Testis (tissue), 5 donors: Measurements from ENCODE around the gene SHROOM3. TPM values are rescaled to one million over a fixed set of nuclear protein-coding genes. Genes with fewer than 3 reads are reported as not detected.

Source experiments
- DNase-seq: peaks from one replicate; pipeline ENCODE4 v3.0.0-alpha.2; 2019
- H3K27ac ChIP-seq, 2 donors: fragments of 200-600 bp; sonication (generic); one replicate each; pipeline ENCODE4 v1.5.1; 2019
- H3K27me3 ChIP-seq: fragments of 200-600 bp; sonication (generic); one replicate; pipeline ENCODE4 v1.5.1; 2019
- H3K36me3 ChIP-seq: fragments of 200-600 bp; sonication (generic); one replicate; pipeline ENCODE4 v1.5.1; 2017; ENCODE audit warnings: low read depth; ENCODE audit errors: missing control alignments
- H3K4me1 ChIP-seq: fragments of 200-600 bp; sonication (generic); one replicate; pipeline ENCODE4 v1.5.1; 2019
- H3K4me3 ChIP-seq, 2 donors: fragments of 200-600 bp; sonication (generic); one replicate each; pipeline ENCODE4 v1.5.1; 2017 to 2019
- H3K9me3 ChIP-seq: fragments of 200-600 bp; sonication (generic); one replicate; pipeline ENCODE4 v1.5.1; 2017
- POLR2A ChIP-seq: fragments of 450-650 bp; IDR thresholded peaks from one replicate; pipeline ENCODE4 v1.6.1; 2017; ENCODE audit warnings: antibody characterized with exemption, mild to moderate bottlenecking, moderate library complexity
- WGBS, 2 donors: methylation state at CpG; one replicate each; pipeline ENCODE4 v1.1.5; 2018; 5-methylcytosine and 5-hydroxymethylcytosine counted together
- intact Hi-C: fragments of 100-400 bp; cut with DNase I; formaldehyde crosslinking; loops from one replicate; pipeline ENCODE4 v1.15.1; 2023; ENCODE audit warnings: low total_unique reads
- long read RNA-seq, 2 donors: transcript quantifications; one replicate each; lab custom pipeline, GENCODE V29; 2026
- polyA plus RNA-seq: library from polyadenylated mRNA; stranded (reverse); fragments of 350-450 nt; fragmentation: Illumina TruSeq; extraction: RNeasy Lipid Tissue Mini Kit (QIAGEN cat#74804); gene quantifications from one replicate; pipeline ENCODE4 v1.2.3, GENCODE V29; 2014; ENCODE audit warnings: low read depth, low replicate concordance; ENCODE audit not compliant: insufficient read depth
- total RNA-seq, 2 donors: library from RNA; depleted of rRNA; stranded (reverse); fragments of >200 nt; gene quantifications; one replicate each; pipeline ENCODE4 v1.2.3, GENCODE V29; 2016
- TF ChIP-seq, protein P1 (sequence below), 3 experiments: fragments of 450-650 bp in 2 of 3; fragments of 200-600 bp in 1 of 3; sonication (generic) in 1 of 3; IDR thresholded peaks; one replicate each; pipeline ENCODE4 v1.5.1; 2016 to 2019; ENCODE audit warnings: antibody characterized with exemption in 3 of 3, mild to moderate bottlenecking in 2 of 3, moderate library complexity in 1 of 3

Gene SHROOM3
- total RNA-seq (1 to 10 TPM; 6.4 to 7.2 TPM), polyA plus RNA-seq (3.9 TPM)
- long read RNA-seq, donor 1, partial matches to known transcripts = 0 of 2 reads
- long read RNA-seq, donor 1, other reads (novel, unspliced or antisense) = 0 of 2 reads
- long read RNA-seq, donor 2, partial matches to known transcripts = 0 of 4 reads
- long read RNA-seq, donor 2, other reads (novel, unspliced or antisense) = 0 of 4 reads

GRCh38 chr4:76434901-76435527, at the start of gene SHROOM3:
Gene SHROOM3 (plus strand): TSS chr4:76435229. CDS start chr4:76436053, 824 bp downstream.
- H3K9me3 ChIP-seq = no peaks in the 10 kb centered on the region
- H3K27me3 ChIP-seq = no peaks in the 10 kb centered on the region
- intact Hi-C loops = no loop called here
- 34 to 43% methylated on average over 9 of the region's 9 CpGs for WGBS, 2 donors
- H3K4me1 ChIP-seq = no peaks in the 10 kb centered on the region
- TF ChIP-seq, protein P1, sequence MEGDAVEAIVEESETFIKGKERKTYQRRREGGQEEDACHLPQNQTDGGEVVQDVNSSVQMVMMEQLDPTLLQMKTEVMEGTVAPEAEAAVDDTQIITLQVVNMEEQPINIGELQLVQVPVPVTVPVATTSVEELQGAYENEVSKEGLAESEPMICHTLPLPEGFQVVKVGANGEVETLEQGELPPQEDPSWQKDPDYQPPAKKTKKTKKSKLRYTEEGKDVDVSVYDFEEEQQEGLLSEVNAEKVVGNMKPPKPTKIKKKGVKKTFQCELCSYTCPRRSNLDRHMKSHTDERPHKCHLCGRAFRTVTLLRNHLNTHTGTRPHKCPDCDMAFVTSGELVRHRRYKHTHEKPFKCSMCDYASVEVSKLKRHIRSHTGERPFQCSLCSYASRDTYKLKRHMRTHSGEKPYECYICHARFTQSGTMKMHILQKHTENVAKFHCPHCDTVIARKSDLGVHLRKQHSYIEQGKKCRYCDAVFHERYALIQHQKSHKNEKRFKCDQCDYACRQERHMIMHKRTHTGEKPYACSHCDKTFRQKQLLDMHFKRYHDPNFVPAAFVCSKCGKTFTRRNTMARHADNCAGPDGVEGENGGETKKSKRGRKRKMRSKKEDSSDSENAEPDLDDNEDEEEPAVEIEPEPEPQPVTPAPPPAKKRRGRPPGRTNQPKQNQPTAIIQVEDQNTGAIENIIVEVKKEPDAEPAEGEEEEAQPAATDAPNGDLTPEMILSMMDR (IDR thresholded peaks at IDR 0.05) = no peak
- TF ChIP-seq POLR2A = no peak
- H3K36me3 ChIP-seq = no peaks in the 10 kb centered on the region
- H3K4me3 ChIP-seq = no peak within 1 kb of the TSS
- no peak within 1 kb of the TSS for H3K27ac ChIP-seq
- no peak for DNase-seq

DNA sequence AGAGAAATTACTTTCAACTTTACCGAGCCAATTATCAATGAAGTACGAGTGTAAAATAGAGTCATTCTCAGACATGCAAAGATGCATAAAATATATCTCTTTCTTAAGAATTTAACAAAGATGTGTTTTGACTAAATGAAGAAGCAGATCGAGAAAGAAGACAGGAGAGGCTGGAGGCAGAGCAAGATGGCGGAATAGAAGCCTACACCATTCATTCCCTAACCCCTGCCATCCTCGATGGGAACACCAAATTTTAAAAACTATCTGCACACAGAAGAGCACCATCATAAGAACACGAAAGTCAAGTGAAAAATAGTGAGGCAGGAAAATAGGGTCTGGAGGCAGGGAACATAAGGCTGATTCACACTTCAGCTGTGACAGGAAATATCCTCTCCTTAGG, 49.1 kb upstream of the SHROOM3 start:
- 75 to 85% methylated on average over 6 of the region's 6 CpGs for WGBS, 2 donors
- Histone ChIP-seq H3K4me3 (no peak overlapping the region), H3K36me3 (no peaks in the 10 kb centered on the region), H3K4me1 (no peaks in the 10 kb centered on the region), H3K27me3 (no peaks in the 10 kb centered on the region), H3K27ac (no peak overlapping the region), H3K9me3 (no peaks in the 10 kb centered on the region)
- TF ChIP-seq, protein P1 (IDR thresholded peaks at IDR 0.05) = no peak
- TF ChIP-seq POLR2A = no peak
- intact Hi-C loops = no loop called here
- no peak for DNase-seq

GRCh38 chr4:76386566-76387305, 48.3 kb upstream of the SHROOM3 start:
- Histone ChIP-seq H3K27me3 (no peaks in the 10 kb centered on the region), H3K36me3 (no peaks in the 10 kb centered on the region), H3K4me3 (no peak overlapping the region), H3K4me1 (no peaks in the 10 kb centered on the region), H3K9me3 (no peaks in the 10 kb centered on the region), H3K27ac (no peak overlapping the region)
- intact Hi-C loops = no loop called here
- no peak for DNase-seq
- WGBS, 2 donors = 90 to 92% methylated on average over 6 of the region's 6 CpGs
- TF ChIP-seq POLR2A = no peak
- TF ChIP-seq, protein P1 (IDR thresholded peaks at IDR 0.05) = no peak

GRCh38 chr4:76388160-76388908, 46.7 kb upstream of the SHROOM3 start:
- WGBS, 2 donors = 81 to 88% methylated on average over 3 of the region's 3 CpGs

More at GRCh38 chr4:76388160-76388908, 46.7 kb upstream of the SHROOM3 start:
- Histone ChIP-seq H3K27me3 (no peaks in the 10 kb centered on the region), H3K36me3 (no peaks in the 10 kb centered on the region), H3K4me3 (no peak overlapping the region), H3K4me1 (no peaks in the 10 kb centered on the region), H3K27ac (no peak overlapping the region), H3K9me3 (no peaks in the 10 kb centered on the region)
- TF ChIP-seq, protein P1 (IDR thresholded peaks at IDR 0.05) = no peak
- no peak for TF ChIP-seq POLR2A
- intact Hi-C loops = no loop called here
- DNase-seq = no peak
